Stimulated activated CD8-positive, alpha-beta memory T cell treated with anti-CD3 and anti-CD28 coated beads, Interleukin-4, amount 100 ng/mL, for 4 hours (primary cell): Measurements from ENCODE around the gene GNG13.
A peak's percentile ranks its signal among the peaks of the same experiment; 100 is the strongest.

Experiments
- DNase-seq, 2 donors: peaks; one replicate each; pipeline ENCODE4 v3.0.0-alpha.2; 2020; ENCODE audit warnings: low read depth in 2 of 2, low spot score in 1 of 2

GNG13 gene

DNA sequence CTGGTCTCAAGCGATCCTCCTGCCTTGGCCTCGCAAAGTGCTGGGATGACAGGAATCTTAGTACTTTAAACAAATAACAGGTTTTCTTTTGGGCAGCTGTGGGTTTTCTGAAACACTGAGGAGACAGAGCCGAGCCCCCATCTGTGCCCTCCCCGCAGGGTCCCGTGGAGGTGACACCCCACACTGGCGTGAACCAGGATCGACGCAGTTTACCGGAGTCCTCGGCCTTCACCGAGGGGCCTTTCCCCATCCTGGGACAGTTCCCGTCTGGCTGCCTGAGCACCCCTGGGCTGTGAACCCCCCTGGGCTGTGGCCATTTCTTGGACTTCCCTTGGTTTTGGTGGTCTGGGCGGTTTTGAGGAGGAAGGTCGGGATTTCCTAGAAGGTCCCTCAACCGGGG, 15.3 kb upstream of the GNG13 start:
- DNase-seq: no peak

DNA sequence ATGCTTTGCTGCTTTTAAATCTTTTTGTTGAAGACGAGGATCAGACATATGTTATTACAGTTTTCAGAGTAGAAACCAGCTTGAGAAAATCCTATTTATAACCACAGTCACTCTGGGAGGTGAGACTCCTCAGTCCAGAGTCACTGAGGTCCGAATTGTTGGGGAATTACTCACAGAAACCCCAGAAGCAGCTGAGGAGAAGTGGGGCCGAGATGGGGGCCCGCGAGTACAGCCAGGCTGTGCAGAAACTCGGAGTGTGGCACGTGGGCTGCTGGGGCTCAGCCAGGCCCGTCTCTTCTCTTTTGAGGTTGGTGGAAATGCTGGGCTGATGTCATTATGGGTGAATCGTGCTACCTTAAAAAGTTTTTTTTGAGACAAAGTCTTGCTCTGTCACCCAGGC, 14.4 kb upstream of the GNG13 start:
- no peak for DNase-seq

DNA sequence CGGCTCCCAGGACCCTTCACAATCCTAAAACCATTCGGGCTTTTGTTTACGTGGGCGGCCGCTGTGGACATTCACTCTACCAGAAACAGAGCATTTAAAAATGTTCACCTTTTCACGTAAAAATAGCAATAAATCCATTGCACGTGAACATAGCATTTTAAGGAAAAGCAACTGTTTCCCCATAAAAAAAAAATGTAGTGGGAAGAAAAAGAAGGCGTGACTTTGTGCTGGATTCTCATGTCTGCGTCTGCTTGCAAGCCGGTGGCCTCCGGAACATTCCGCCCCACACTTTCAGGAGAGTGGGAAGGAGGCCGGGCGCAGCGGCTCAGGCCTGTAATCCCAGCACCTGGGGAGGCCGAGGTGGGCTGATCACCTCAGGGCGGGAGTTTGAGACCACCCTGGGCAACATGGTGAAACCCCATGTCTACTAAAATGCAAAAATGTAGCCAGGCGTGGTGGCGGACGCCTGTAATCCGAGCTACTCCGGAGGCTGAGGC, 13.4 kb upstream of the GNG13 start:
- DNase-seq: no peak

DNA sequence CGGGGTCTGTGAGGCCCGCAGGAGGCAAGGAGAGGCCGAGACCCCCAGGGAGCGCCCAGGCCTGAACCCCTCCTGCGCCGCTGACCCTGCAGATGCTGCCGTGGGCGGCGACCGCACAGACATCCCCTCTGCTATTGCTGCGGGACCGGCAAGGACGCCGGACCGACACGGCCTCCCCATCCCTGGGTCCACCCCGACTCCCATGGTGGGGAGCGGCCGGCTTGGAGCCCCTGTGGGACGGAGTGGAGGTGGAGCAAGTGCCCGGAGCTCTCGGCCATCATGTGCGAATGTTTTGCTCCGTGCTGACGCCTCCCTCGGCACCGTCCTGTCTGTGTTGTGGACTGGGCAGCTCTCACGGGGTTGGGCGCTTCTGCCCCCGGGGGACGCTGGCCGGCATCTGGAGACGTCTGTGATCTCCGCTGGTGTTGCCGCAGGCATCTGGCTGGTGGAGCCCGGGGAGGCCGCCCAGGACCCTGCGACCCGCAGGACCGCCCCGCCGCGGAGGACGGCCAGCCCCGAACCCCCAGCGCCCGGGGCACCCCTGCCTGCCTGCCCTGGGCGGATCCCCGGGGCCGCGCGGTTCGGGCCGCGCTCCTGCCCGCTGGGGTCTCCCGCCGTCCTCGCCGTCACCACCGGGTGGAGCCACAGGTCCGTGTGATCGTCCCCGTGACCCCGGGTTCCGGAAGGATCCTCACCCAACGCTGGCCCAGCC, 12.8 kb upstream of the GNG13 start:
- no peak for DNase-seq

DNA sequence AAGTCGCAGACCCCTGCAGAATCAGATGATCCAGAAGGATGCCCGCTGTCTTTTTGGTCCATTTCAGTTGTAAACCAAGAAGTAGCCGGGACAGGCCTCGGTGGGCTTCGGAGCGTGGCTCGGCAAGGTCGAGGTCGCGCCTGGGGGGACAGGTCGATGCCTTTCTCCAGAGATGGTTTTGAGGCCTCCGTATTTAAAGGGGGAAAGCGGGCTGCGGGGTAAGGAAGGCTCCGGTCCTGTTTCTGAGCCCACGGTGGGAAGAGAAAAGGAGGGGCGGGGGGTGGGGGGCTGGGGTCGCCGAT, 7.5 kb upstream of the GNG13 start:
- DNase-seq: no peak

DNA sequence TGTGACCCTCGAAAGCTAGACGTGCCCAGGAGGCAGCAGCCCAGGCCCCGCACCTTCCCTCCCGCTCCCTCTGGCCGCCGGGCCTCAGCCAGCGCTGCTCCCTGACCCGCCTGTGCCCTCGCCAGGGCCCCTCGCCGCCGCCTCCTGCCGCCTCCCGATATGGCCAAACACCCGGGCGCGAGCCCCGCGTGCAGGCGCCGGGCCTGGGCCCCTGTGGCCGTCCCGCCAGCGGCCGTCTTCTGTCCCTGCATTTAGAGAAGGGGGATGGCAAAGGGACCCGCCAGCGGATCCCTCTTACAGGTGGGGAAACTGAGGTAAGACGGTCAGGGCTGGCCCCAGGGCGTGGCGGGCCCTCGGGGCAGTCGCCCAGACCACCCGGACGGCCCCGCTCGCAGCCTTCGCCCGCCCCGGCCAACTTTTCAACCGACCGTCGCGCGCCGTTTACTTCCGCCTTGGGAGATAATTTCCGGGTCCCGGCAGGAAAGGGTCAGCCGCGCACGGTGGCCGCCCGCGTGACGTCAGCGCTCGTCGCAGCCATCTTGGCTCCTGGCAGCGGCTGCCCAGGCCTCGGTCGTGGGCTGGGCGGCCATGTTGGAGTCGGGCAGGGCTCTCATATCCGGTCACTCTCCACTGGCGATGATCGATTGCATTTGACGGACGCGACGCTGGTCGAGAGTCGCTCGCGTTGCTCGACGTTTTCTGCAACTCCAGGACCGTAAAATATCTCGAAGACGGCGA, 7.0 kb upstream of the GNG13 start:
- DNase-seq: peak; percentile 53 to 80

DNA sequence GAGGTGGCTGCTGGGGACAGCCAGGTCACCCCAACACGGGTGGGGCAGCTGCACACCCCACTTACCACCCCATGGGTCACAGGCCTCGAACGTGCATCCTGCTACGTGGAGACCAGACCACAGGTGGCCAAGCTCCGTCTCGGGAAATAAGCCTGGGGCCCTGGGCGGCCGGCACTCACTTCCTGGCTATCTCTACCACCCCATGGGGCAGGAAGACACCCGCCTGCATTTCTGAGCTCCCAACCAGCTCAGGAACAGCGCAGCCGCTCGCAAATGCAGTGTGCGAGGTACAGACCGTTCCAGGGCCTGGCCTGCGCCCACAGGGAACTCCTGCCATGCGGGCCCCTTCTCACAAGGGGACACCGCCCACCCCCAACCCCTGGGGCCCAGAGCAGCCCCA, 4.9 kb upstream of the GNG13 start:
- DNase-seq: no peak

DNA sequence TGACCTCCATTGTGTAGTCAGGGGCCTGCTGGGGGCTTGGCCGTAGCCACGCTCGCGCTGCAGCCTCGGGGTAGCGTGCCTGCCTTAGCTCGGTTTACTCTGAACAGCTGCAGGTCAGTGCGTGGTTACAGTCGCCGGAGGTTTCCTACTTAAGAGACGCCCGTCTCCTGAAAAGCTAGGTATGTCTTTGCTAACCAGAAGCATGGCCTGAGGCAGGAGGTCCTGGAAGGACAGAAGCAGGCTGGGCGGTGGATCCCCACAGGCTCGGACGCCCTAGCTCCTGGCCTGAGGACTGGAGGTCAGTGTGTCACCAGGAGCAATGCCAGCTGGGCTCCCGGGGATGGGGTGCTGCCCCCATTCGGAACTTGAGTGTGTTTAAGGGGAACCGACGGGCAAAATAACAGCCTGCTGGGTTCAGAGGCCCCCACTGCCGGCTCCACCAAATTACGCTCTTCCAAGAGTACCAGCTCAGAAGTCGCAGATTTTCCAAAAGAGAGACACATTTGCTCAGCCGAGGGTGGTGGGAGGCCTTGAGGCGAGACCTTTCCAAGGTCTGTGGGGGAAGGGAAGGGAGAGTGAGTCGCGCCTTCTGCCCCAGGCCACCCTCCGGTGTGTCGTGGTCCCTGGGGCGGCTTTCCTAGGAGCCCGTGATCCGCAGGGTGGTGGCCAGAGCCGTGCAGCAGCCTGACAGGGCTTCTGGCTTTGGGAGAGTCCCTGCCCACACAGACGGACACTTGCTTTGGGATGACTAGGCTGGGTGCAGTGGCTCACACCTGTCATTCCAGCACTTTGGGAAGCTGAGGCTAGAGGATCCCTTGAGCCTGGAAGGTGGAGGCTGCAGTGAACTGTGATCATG, 3.9 kb upstream of the GNG13 start:
- DNase-seq: no peak

DNA sequence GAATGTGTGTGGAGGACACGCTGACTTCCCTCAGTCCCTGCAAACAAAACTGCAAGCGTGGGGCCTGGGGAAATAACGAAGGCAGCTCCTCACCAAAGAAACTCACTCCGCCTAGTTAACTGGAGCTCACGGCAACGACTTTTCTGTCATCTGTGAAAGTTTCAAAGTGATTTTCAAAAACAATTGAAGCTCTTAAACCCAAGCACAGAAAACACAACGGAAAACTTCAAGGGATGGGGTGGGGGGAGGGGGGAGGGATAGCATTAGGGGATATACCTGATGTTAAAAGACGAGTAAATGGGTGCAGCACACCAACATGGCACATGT, 3.2 kb upstream of the GNG13 start:
- no peak for DNase-seq

DNA sequence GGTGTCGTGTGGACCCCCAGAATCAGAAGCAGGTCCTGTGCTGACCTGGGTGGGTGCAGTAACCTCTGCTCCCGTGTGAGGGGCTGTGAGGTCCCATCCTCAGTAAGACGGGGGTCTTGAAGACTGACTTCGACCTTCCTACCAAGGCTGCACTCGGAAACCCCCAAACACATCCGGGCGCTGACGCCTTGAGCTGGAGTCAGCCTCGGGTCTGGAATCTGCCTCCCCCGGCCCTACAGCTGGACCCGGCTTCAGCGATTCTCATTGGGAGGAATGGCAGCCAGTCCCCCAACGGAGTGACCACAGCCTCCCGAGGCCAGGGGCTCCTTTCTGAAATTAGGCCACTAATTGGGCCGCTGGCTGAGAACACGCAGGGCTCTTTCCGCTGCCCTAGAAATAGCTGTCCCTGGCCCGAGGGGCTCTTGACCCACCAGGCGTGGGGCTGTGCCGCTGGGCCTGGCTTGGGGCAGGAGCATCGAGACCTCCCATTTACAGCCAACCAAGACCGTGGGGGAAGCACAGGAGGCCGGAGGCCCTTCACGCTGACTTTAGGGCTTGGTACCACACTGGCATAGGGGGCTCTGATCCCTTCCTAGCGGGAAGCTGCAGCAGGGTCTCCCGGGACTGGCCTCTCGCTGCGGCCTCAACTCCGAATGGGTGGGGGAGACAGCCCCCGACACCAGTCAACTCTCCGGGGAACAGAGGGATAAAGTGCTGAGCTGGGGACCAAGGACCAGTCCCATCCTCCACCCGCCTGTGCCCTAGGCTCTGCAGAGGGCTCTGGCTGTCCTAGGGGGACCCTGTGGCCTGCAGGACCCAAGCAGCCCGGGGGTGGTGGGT, 2.6 kb upstream of the GNG13 start:
- no peak for DNase-seq

DNA sequence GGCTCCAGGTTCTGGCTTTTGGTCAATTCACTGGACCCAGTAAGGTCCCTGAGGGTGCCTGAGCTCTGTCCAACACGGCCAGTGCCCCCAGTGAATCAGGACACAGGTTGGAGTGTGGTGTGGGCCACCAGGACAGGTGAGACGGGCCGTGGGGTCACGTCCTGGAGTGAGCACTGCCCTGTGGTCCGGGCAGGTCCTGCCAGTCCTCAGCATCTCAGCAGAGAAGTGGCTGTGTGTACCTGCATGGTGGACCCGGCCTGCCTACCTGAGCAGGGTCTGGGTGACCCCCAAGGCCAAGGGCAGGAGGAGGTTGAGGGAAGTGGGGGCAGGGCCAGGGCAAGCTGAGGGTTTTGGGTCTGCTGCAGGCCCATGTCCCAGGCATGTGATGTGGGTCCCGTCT, 1.9 kb upstream of the GNG13 start:
- DNase-seq: no peak

DNA sequence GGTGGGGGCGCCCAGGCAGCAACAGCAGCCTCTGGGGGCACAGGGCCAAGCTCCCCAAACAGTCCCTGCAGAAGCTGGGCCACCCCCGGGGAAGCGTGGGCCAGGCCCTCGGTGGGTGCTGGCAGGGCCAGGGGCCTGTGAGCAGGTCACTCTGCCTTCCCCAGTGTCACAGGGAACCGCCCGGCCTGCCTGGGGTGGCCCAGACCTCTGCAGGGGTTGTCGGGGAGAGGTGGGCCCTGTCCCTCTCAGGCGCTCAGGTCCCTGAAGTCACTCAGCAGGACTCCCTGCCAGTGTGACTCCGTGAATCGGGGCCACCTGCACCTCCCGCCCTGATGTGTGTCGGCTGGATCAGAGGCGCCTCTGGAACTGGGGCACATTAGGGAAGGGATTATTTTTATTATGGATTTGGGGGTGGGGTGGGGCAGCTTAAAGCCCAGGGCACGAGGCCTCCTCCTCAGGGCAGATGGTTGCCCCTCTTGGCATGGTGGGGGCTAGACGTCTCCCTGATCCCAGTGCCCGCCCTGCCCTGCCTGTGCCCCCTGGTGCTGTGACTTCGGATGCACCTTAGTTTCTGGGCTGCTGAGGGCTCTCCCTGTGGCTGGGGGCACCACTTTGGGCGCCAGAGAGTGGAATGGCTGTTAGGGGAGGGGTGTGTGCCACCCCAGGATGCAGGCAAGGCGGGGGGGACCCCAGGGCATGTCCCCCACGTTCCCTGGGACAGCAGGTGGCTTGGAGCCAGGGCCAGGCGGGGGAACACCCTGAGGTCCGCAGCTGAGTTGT, 1.2 kb upstream of the GNG13 start:
- DNase-seq: no peak

DNA sequence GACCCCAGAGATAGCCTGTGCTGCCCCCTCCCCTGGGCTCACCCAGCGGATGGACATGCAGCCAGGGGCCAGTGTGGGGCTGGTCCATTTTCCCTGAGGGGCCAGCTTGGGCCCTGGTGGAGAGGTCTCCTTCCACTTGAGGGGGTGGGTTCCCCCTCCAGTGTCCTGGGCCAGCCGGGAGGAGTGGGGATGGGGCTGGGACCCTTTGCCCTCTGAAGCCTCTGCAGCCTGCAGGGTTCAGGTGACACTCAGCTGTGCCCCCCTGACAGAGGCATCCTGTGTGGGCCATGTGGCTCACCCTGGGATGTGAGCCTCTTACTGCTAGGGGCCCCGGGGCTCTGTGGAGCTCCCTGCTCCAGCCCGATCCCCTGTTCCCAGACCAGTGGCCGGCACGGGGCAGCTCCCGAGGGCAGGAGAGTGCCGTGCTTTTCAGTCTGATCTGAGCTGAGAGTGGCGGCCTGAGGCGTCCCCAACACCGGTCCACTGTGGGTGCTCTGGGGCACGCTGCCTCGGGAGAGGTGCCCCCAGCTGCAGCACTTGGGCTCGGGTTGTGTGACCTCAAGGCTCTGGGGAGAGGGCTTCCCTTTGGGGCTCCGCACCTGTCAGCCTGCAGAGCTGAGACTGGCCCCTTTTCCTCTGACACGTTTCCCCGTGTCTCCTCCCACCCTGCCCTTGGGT, 439 bp upstream of the GNG13 start:
- DNase-seq: no peak

DNA sequence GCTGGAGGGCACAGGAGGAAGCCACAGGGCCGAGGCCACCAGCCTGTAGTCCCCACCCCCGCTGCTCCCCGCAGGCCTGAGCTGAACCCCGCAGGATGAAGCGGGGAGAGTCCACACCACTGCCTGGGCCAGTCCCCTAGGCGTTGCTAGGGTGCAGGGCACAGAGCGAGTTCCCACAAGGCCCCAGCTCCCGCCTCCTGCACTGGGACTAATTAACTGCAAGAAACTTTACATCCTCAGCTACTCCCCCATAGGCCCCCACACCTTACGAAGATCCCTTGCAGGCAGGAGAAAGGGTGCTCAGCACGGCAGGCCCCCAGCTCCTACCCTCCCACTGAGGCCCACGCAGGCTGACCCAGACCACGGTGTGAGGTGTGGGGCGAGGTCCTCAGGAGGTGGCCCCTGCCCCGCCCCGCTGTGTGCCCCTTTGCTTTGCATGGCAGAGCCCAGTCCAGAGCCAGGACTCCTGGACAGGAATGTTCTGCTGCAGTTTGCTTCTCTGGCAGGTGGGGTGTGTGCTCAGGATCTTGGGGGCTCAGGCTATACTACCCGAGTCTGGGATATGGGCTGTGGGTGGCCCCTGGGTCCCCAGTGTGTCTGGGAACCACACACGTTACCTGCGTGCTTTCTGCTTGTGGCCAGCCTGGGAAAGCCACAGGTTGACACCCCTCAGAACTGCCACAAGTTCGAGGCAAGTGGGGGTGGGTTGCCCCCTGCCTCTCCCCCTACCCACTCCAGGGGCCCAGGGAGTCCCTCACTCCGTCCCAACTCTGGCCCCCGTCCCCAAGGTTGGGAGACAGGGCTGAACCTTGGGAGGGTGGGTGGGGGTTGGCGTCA, 1.2 kb downstream of the GNG13 start:
- no peak for DNase-seq

DNA sequence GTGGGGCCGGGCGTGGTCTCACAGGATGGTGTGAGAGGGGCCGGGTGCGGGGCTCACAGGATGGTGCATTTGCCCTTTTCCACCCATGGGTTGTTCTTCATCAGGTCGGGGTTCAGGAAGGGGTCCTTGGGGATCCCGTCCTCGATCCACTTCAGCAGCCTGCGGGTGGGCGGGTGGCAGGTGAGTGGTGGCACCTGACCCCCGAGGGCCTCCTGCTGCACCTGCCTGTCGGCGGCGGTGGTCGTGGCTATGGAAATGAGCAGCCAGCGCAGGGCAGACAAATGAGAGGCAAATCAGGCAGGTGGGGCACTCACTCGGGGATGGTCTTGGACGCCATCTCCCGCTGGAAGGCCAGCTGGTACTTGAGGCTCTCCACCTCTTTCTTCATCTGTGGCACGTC, 1.9 kb downstream of the GNG13 start:
- no peak for DNase-seq

DNA sequence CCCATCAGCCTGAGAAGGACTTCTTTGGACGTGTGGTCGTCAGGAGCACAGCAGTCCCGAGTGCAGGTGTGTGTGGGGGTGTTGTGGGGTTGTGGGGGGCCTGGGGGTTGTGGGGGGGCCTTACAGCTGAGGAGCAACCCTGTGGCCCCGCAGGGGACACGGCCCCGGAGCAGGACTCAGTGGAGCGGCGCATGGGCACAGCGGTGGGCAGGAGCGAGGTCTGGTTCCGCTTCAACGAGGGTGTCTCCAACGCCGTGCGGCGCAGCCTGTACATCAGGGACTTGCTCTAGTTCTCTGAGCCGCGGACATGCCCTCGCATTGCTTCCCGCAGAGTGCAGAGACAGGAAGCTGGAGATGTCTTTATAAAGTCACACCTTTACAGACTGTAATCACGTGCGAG, 2.8 kb downstream of the GNG13 start:
- no peak for DNase-seq

DNA sequence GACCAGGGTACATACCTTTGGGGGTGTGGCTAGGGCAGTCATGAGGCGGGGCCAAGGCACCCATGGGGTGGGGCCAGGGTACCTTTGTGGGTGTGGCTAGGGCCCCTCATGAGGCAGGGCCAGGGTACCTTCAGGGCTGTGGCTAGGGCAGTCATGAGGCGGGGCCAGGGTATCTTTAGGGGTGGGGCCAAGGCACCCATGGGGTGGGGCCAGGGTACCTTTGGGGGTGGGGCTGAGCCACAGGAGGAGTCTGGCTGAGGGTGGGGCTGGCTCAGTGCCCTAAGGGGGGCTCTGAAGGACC, 3.5 kb downstream of the GNG13 start:
- DNase-seq: no peak

DNA sequence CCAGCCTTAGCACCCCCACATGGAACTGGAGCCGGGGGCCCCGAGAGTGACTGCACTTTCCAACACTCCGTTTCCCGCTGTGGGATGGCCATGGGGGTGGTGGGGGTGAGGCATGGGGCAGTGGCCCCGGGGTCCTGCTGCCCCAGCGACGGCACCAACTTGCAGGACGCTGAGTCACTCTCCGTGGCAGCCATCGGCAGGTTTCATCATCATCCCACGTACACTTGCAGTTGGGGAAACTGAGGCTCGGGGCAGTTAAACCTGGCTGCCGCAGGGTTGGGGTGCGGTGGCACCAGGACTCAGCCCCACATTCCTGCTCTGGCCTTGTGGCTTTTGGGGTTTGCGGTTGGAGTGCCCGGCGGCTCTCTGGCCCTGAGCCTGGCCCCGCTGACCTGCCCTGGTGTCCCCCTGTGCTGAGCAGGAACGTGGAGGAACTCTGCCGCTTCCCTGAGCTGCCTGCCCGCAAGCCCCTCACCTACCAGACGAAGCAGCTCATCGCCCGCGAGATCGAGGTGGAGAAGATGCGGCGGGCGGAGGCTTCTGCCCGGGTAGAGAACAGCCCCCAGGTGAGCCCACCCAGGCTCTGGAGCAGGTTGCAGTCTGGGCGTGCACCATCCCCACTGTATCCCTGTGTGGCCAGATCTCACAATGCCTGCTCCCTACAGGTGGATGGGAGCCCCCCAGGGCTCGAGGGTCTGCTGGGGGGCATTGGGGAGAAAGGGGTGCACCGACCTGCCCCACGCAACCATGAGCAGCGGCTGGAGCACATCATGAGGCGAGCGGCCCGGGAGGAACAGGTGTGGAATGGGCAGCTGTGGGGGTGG, 4.0 kb downstream of the GNG13 start:
- no peak for DNase-seq
